Tibial nerve (tissue), 4 donors: ENCODE measurements around the gene FAM78B.

ENCODE experiments used
- EP300 ChIP-seq, 2 donors: sonication (generic); formaldehyde crosslinking; IDR thresholded peaks; one replicate each; pipeline ENCODE4 v1.6.1; 2017; ENCODE audit warnings: antibody characterized with exemption in 2 of 2, mild to moderate bottlenecking in 1 of 2
- POLR2A ChIP-seq, 2 donors: fragments of 450-650 bp; IDR thresholded peaks; one replicate each; pipeline ENCODE4 v1.6.1; 2017; ENCODE audit warnings: antibody characterized with exemption in 2 of 2, mild to moderate bottlenecking in 2 of 2, moderate library complexity in 2 of 2
- TF ChIP-seq, protein P1 (sequence below), 5 experiments: fragments of 200-600 bp in 3 of 5; fragments of 450-650 bp in 2 of 5; sonication (generic) in 3 of 5; IDR thresholded peaks; one replicate each; pipeline ENCODE4 v1.5.1; 2016 to 2019; ENCODE audit warnings: antibody characterized with exemption in 5 of 5, mild to moderate bottlenecking in 3 of 5, moderate library complexity in 2 of 5

DNA sequence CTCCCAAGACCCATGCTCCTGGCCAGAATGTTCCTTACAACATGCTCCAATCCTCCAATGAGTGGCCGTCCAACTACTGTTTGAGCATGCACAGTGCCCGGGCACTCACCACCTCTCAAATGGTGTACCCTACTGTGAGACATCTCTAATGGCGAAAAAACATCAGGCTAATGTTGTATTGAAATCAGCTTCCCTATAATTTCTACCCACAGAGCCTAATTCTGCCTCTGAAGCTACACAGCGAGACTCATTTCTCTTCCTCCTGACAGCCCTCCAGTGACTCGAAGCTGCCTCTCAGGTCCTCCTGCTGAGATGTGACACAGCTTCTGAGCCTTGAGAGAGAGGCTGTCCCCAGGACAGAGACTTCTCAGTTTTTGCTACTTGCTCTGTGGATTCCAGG, 130.7 kb downstream of the FAM78B start:
- TF ChIP-seq, protein P1, sequence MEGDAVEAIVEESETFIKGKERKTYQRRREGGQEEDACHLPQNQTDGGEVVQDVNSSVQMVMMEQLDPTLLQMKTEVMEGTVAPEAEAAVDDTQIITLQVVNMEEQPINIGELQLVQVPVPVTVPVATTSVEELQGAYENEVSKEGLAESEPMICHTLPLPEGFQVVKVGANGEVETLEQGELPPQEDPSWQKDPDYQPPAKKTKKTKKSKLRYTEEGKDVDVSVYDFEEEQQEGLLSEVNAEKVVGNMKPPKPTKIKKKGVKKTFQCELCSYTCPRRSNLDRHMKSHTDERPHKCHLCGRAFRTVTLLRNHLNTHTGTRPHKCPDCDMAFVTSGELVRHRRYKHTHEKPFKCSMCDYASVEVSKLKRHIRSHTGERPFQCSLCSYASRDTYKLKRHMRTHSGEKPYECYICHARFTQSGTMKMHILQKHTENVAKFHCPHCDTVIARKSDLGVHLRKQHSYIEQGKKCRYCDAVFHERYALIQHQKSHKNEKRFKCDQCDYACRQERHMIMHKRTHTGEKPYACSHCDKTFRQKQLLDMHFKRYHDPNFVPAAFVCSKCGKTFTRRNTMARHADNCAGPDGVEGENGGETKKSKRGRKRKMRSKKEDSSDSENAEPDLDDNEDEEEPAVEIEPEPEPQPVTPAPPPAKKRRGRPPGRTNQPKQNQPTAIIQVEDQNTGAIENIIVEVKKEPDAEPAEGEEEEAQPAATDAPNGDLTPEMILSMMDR (IDR thresholded peaks at IDR 0.05): no peak
- TF ChIP-seq POLR2A (IDR thresholded peaks at IDR 0.05) (no peak), EP300 (IDR thresholded peaks at IDR 0.05) (no peak)
